Caco-2 (cell line): Measurements from ENCODE around the gene RCN2. TPM values are rescaled to one million over a fixed set of nuclear protein-coding genes. Genes with fewer than 3 reads are reported as not detected.

Source experiments
- BruUV-seq: library from RNA; stranded (reverse); fragments of 400-500 nt; replicated peaks from 2 replicates; lab custom pipeline; 2021; lab: Mats Ljungman, UMichigan
- CTCF ChIA-PET: fragments of 300-600 bp; sonication (Branson Sonifier 250); formaldehyde crosslinking; loops from one replicate; lab custom pipeline; 2022; ENCODE audit warnings: antibody characterized with exemption; lab: Charles Lee
- POLR2A ChIA-PET: fragments of 300-600 bp; sonication (Branson Sonifier 250); formaldehyde crosslinking; loops from one replicate; lab custom pipeline; 2022; ENCODE audit warnings: antibody characterized with exemption; lab: Charles Lee
- DNase-seq, 2 experiments: peaks; one replicate each; pipeline versions ENCODE4 v3.0.0 to v3.0.0-alpha.2; 2020 to 2022
- H3K27me3 ChIP-seq: replicated peaks from 2 replicates; pipeline ENCODE4 v1.6.0; 2011; ENCODE audit warnings: low read length; ENCODE audit not compliant: control insufficient read depth, insufficient read depth
- H3K36me3 ChIP-seq: 2 replicates; pipeline ENCODE4 v1.5.1; 2011; ENCODE audit warnings: low read length; ENCODE audit not compliant: control insufficient read depth, insufficient read depth
- H3K4me1 ChIP-seq: fragments of 250-450 bp; sonication (Bioruptor Pico); 2 replicates; pipeline ENCODE4 v1.5.1; 2020; ENCODE audit warnings: mild to moderate bottlenecking
- H3K4me3 ChIP-seq: 2 replicates; pipeline ENCODE4 v1.5.1; 2011; ENCODE audit warnings: low read depth, mild to moderate bottlenecking, control low read depth, low read length
- H3K9me3 ChIP-seq: fragments of 250-450 bp; sonication (Bioruptor Pico); 2 replicates; pipeline ENCODE4 v1.5.1; 2020; ENCODE audit warnings: mild to moderate bottlenecking, moderate library complexity
- H3K27ac Mint-ChIP-seq: one replicate; pipeline ENCODE4 v1.8.0; 2022; ENCODE audit warnings: mixed read lengths; ENCODE audit not compliant: unreplicated experiment
- H3K27me3 Mint-ChIP-seq: one replicate; pipeline ENCODE4 v1.8.0; 2022; ENCODE audit warnings: mixed read lengths; ENCODE audit not compliant: insufficient read depth, unreplicated experiment
- H3K36me3 Mint-ChIP-seq: one replicate; pipeline ENCODE4 v1.8.0; 2022; ENCODE audit warnings: mild to moderate bottlenecking, mixed read lengths; ENCODE audit not compliant: insufficient read depth, unreplicated experiment
- H3K4me1 Mint-ChIP-seq: one replicate; pipeline ENCODE4 v1.8.0; 2022; ENCODE audit warnings: low read depth, mixed read lengths; ENCODE audit not compliant: unreplicated experiment
- H3K4me3 Mint-ChIP-seq: one replicate; pipeline ENCODE4 v1.8.0; 2022; ENCODE audit warnings: mild to moderate bottlenecking, moderate library complexity, mixed read lengths; ENCODE audit not compliant: unreplicated experiment
- H3K9me3 Mint-ChIP-seq: one replicate; pipeline ENCODE4 v1.8.0; 2022; ENCODE audit warnings: mixed read lengths; ENCODE audit not compliant: unreplicated experiment
- intact Hi-C: fragments of 100-400 bp; cut with micrococcal nuclease; formaldehyde crosslinking; loops from one replicate; pipeline ENCODE4 v1.10.0; 2022; ENCODE audit not compliant: unreplicated experiment
- total RNA-seq: library from RNA; stranded (reverse); gene quantifications from 2 replicates; pipeline ENCODE4 v1.2.3, GENCODE V29; 2022
- TF ChIP-seq, protein P1 (sequence below), 2 experiments: fragments of 200-600 bp in 1 of 2; IDR thresholded peaks; 1 replicate in 1 of 2; 2 replicates in 1 of 2; pipeline versions ENCODE4 v1.5.1 to v1.8.0; 2011 to 2022; ENCODE audit warnings: antibody characterized with exemption in 1 of 2, control low read depth in 1 of 2, inconsistent platforms in 1 of 2, low read depth in 1 of 2, low read length in 1 of 2, mild to moderate bottlenecking in 1 of 2, moderate library complexity in 1 of 2; ENCODE audit not compliant: insufficient read depth in 1 of 2, severe bottlenecking in 1 of 2, unreplicated experiment in 1 of 2

The RCN2 gene
- total RNA-seq, 1 experiment from 2014 or later: 73.7 TPM

DNA sequence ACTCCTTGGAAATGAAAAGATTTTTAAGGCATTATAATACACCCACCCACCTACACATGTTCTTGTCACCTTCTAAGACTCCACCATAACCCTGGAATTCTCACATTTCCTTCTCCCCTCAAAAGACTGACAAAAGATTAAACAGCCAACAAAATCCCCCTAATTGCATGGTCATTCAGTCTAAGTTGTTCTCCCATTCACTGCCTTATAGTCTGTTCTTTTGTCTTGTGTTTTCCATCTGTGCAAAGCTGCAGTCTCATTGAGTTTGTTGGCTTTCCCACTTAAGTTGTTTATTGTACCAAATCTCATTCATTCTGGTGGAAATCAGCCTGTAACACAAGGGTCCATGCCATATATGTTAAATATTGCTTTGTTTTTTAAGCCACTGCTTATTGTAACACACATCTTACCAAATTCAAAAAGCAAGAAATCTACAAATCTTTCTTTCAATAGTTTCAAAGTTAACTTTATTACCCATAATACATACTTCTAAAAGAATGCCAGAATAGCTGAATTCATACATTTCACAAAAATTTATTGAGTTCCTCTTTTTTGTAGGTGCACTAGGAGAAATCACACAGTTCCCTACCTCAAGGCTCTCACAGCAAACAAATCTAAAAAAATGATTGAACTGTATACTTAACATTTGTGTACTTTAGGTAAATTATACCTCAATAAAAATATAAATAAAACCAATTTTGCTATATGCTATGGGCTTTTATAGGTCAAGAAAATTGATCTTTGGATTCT, 2.4 kb upstream of the RCN2 start:
- H3K36me3 ChIP-seq: no peaks in the 10 kb centered on the region
- Mint-ChIP-seq H3K9me3 (no peaks in the 10 kb centered on the region), H3K4me3 (no peak overlapping the region), H3K27me3 (no peaks in the 10 kb centered on the region), H3K4me1 (peaks cover 6% of the 10 kb centered on the region), H3K27ac (no peak overlapping the region), H3K36me3 (peaks cover 5% of the 10 kb centered on the region)
- CTCF ChIA-PET: no interaction called here
- intact Hi-C loops: no loop called here
- POLR2A ChIA-PET: no interaction called here
- no peak for DNase-seq
- H3K4me3 ChIP-seq: no peak overlapping the region
- TF ChIP-seq, protein P1, sequence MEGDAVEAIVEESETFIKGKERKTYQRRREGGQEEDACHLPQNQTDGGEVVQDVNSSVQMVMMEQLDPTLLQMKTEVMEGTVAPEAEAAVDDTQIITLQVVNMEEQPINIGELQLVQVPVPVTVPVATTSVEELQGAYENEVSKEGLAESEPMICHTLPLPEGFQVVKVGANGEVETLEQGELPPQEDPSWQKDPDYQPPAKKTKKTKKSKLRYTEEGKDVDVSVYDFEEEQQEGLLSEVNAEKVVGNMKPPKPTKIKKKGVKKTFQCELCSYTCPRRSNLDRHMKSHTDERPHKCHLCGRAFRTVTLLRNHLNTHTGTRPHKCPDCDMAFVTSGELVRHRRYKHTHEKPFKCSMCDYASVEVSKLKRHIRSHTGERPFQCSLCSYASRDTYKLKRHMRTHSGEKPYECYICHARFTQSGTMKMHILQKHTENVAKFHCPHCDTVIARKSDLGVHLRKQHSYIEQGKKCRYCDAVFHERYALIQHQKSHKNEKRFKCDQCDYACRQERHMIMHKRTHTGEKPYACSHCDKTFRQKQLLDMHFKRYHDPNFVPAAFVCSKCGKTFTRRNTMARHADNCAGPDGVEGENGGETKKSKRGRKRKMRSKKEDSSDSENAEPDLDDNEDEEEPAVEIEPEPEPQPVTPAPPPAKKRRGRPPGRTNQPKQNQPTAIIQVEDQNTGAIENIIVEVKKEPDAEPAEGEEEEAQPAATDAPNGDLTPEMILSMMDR (IDR thresholded peaks at IDR 0.05; ENCODE audit: insufficient read depth in 1 of 2, low read depth in 1 of 2, low read length in 1 of 2, severe bottlenecking in 1 of 2, unreplicated experiment in 1 of 2): no peak
- BruUV-seq: no TSS peak
- no peaks in the 10 kb centered on the region for H3K27me3 ChIP-seq
- peaks cover 5% of the 10 kb centered on the region; the same call in 1 of the 2 replicates for H3K4me1 ChIP-seq
- H3K9me3 ChIP-seq: no peaks in the 10 kb centered on the region

DNA sequence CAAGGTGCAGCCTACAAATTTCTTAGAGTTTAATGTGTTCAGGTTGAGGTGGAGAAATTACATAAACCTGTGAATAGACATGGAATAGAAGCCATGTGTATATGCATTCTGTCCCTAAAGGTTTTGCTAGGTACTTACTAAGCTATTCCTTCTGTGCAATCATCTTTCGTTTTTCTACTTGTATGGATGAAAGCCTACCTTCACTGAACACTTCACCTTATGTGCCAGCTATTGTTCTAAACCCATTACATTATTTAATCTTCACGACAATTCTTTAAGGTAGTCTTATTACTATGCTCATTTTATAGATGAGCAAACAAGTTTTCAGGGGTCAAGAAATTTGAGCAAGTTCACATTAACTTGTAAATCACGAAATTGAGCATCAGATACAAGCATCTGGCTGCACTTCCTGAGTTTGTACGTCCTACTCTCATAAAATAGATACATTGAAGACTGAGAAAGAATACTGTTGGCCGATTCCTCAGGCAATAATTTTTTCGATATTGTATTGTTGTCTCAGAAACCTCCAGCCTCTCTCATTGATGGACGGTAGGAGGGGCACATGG, 635 bp upstream of the RCN2 start:
- Mint-ChIP-seq H3K36me3 (peaks cover 21% of the 10 kb centered on the region), H3K9me3 (no peaks in the 10 kb centered on the region), H3K27ac (peak overlapping the region; percentile 81), H3K27me3 (no peaks in the 10 kb centered on the region), H3K4me3 (peak overlapping the region; percentile 87), H3K4me1 (peaks cover 6% of the 10 kb centered on the region)
- TF ChIP-seq, protein P1 (IDR thresholded peaks at IDR 0.05; ENCODE audit: insufficient read depth in 1 of 2, low read depth in 1 of 2, low read length in 1 of 2, severe bottlenecking in 1 of 2, unreplicated experiment in 1 of 2): no peak
- peaks cover 5% of the 10 kb centered on the region; the same call in 1 of the 2 replicates for H3K4me1 ChIP-seq
- ChIA-PET CTCF (interaction anchor here (0.6 to 1.0 kb wide), 3 partner anchors 26 to 745 kb away, joined by 3 to 4 read pairs (median 3); partner anchors contain the start of gene SCAPER), POLR2A (interaction anchor here (0.6 to 1.9 kb wide), 5 partner anchors 15 to 724 kb away, joined by 3 to 18 read pairs (median 4); partner anchors contain the start of genes ETFA and SCAPER)
- no peaks in the 10 kb centered on the region for H3K9me3 ChIP-seq
- no peaks in the 10 kb centered on the region for H3K36me3 ChIP-seq
- intact Hi-C loops: loop anchor here (1.0 kb wide), 1 partner anchor 26 kb away; the partner anchor contains the start of gene SCAPER
- DNase-seq: no peak
- TSS peak; percentile 99 for BruUV-seq
- peak overlapping the region; percentile 41 for H3K4me3 ChIP-seq
- no peaks in the 10 kb centered on the region for H3K27me3 ChIP-seq

DNA sequence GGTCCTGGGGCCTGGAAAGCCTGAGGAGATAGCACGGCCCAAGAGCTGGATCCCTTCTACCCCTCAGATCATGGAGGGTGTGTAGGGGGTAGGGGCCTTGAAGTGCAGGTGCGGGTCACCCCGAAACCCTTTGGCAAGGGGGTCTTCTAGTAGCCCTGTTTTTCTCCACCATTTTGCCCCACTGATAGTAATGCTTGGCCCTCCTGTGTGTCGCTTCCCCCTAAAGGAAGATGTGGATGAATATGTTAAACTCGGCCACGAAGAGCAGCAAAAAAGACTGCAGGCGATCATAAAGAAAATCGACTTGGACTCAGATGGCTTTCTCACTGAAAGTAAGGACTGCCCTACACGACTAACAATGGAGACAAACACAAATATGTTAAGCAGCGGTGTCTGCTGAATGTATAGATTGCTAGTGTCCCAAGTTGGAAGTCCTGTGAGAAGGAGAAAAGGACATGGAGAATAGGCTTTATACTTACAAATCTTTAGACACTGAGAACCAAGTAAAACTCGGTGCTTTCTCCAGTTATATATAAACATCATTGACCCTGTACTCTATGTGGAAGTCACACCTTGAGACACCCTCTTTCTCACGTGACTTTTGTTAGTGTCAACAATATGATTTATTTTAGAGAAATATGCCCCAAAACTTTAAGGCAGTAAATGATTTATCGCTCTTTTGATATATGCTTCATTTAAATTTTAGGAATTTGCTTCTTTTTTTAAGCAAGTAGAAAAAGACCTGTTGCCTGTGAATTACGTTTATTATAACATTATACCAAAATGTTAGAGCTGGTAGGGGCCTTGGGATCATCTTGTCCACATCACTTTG, 802 bp downstream of the RCN2 start:
- TSS peak; percentile 45 for BruUV-seq
- peak overlapping the region; percentile 87 for H3K4me3 Mint-ChIP-seq
- Histone ChIP-seq H3K9me3 (no peaks in the 10 kb centered on the region), H3K4me3 (peak overlapping the region; percentile 55), H3K27me3 (no peaks in the 10 kb centered on the region), H3K36me3 (no peaks in the 10 kb centered on the region), H3K4me1 (peaks cover 5% of the 10 kb centered on the region; the same call in 1 of the 2 replicates)
- intact Hi-C loops: no loop called here
- H3K4me1 Mint-ChIP-seq: peaks cover 6% of the 10 kb centered on the region
- POLR2A ChIA-PET: interaction anchor here (1.9 kb wide), 1 partner anchor 27 kb away, joined by 18 read pairs; the partner anchor contains the start of gene SCAPER
- peaks cover 29% of the 10 kb centered on the region for H3K36me3 Mint-ChIP-seq
- H3K27ac Mint-ChIP-seq: peak overlapping the region; percentile 81
- no peaks in the 10 kb centered on the region for H3K27me3 Mint-ChIP-seq
- TF ChIP-seq, protein P1 (IDR thresholded peaks at IDR 0.05; ENCODE audit: insufficient read depth in 1 of 2, low read depth in 1 of 2, low read length in 1 of 2, severe bottlenecking in 1 of 2, unreplicated experiment in 1 of 2): no peak
- no peak for DNase-seq
- H3K9me3 Mint-ChIP-seq: no peaks in the 10 kb centered on the region
- CTCF ChIA-PET: no interaction called here
